Hepatic stellate cell (primary cell): ENCODE data around the gene PHRF1.

Experiments
- DNase-seq: peaks from one replicate; pipeline ENCODE4 v3.0.0; 2011; ENCODE audit warnings: low spot score

The PHRF1 gene

GRCh38 chr11:539971-540481 is 36.2 kb upstream of the PHRF1 start:
- no peak for DNase-seq

- DNase-seq, result no peak
Observed at GRCh38 chr11:540583-541432, 35.5 kb upstream of the PHRF1 start.

GRCh38 chr11:541433-541885 is 34.8 kb upstream of the PHRF1 start:
- no peak for DNase-seq

- DNase-seq, result no peak
Observed at GRCh38 chr11:544817-545166, 31.5 kb upstream of the PHRF1 start.

- DNase-seq, result no peak
Observed at GRCh38 chr11:545171-545570, 31.1 kb upstream of the PHRF1 start.

- DNase-seq, result no peak
Observed at GRCh38 chr11:548700-549603, 27.3 kb upstream of the PHRF1 start.

GRCh38 chr11:550021-550745 is 26.1 kb upstream of the PHRF1 start:
- DNase-seq, result no peak

- DNase-seq, result no peak
Observed at GRCh38 chr11:550746-551085, 25.6 kb upstream of the PHRF1 start.

GRCh38 chr11:551131-551530 is 25.1 kb upstream of the PHRF1 start:
- DNase-seq, result no peak

- DNase-seq, result no peak
Observed at GRCh38 chr11:551596-551995, 24.7 kb upstream of the PHRF1 start.

- DNase-seq, result no peak
Observed at GRCh38 chr11:553083-553987, 22.9 kb upstream of the PHRF1 start.

GRCh38 chr11:553988-554340 is 22.3 kb upstream of the PHRF1 start:
- DNase-seq, result no peak

- no peak for DNase-seq
Observed at GRCh38 chr11:554428-555226, 21.6 kb upstream of the PHRF1 start.

GRCh38 chr11:555227-555779 is 21.0 kb upstream of the PHRF1 start:
- DNase-seq, result no peak

GRCh38 chr11:555780-556661 is 20.2 kb upstream of the PHRF1 start:
- no peak for DNase-seq

- no peak for DNase-seq
Observed at GRCh38 chr11:556662-557256, 19.5 kb upstream of the PHRF1 start.

- DNase-seq, result no peak
Observed at GRCh38 chr11:557328-558132, 18.7 kb upstream of the PHRF1 start.

GRCh38 chr11:558503-558902 is 17.8 kb upstream of the PHRF1 start:
- DNase-seq, result no peak
